ENCODE data around the gene ARSG.

DNA sequence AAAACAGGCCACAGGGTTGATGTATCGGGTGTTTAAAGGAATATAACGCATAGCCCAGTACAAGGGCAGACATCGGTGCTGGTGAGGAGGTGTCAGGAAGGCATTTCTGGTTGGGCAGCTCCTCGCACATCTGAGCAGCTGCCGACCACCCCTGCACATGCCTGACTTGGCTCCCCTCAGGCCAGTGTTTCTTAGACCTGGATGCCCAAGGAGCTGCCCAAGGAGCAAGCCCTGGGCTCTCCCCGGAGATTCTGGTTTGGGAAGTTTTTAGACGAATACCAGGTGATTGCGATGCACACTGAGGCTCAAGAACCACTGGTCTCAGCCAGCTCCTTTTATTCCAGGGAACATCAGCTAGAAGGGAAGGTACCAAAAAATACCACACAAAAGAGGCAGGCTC, 154.4 kb downstream of the ARSG start:
- TF ChIP-seq, protein P1, sequence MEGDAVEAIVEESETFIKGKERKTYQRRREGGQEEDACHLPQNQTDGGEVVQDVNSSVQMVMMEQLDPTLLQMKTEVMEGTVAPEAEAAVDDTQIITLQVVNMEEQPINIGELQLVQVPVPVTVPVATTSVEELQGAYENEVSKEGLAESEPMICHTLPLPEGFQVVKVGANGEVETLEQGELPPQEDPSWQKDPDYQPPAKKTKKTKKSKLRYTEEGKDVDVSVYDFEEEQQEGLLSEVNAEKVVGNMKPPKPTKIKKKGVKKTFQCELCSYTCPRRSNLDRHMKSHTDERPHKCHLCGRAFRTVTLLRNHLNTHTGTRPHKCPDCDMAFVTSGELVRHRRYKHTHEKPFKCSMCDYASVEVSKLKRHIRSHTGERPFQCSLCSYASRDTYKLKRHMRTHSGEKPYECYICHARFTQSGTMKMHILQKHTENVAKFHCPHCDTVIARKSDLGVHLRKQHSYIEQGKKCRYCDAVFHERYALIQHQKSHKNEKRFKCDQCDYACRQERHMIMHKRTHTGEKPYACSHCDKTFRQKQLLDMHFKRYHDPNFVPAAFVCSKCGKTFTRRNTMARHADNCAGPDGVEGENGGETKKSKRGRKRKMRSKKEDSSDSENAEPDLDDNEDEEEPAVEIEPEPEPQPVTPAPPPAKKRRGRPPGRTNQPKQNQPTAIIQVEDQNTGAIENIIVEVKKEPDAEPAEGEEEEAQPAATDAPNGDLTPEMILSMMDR (IDR thresholded peaks at IDR 0.05; ENCODE audit: low read depth, low read length, missing input control), result no peak
- TF ChIP-seq, protein P2, sequence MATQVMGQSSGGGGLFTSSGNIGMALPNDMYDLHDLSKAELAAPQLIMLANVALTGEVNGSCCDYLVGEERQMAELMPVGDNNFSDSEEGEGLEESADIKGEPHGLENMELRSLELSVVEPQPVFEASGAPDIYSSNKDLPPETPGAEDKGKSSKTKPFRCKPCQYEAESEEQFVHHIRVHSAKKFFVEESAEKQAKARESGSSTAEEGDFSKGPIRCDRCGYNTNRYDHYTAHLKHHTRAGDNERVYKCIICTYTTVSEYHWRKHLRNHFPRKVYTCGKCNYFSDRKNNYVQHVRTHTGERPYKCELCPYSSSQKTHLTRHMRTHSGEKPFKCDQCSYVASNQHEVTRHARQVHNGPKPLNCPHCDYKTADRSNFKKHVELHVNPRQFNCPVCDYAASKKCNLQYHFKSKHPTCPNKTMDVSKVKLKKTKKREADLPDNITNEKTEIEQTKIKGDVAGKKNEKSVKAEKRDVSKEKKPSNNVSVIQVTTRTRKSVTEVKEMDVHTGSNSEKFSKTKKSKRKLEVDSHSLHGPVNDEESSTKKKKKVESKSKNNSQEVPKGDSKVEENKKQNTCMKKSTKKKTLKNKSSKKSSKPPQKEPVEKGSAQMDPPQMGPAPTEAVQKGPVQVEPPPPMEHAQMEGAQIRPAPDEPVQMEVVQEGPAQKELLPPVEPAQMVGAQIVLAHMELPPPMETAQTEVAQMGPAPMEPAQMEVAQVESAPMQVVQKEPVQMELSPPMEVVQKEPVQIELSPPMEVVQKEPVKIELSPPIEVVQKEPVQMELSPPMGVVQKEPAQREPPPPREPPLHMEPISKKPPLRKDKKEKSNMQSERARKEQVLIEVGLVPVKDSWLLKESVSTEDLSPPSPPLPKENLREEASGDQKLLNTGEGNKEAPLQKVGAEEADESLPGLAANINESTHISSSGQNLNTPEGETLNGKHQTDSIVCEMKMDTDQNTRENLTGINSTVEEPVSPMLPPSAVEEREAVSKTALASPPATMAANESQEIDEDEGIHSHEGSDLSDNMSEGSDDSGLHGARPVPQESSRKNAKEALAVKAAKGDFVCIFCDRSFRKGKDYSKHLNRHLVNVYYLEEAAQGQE (IDR thresholded peaks at IDR 0.05), result no peak
- TF ChIP-seq YY1 (IDR thresholded peaks at IDR 0.05), result no peak
- TF ChIP-seq SP1 (IDR thresholded peaks at IDR 0.05), result no peak
- no peak for TF ChIP-seq TAF1 (conservative IDR thresholded peaks at IDR 0.05)
- TF ChIP-seq HNF4G (IDR thresholded peaks at IDR 0.05), result no peak
- no peak for TF ChIP-seq JUND (IDR thresholded peaks at IDR 0.05)
- no peak for TF ChIP-seq RXRA (IDR thresholded peaks at IDR 0.05)
- TF ChIP-seq, protein P3, sequence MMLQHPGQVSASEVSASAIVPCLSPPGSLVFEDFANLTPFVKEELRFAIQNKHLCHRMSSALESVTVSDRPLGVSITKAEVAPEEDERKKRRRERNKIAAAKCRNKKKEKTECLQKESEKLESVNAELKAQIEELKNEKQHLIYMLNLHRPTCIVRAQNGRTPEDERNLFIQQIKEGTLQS (IDR thresholded peaks at IDR 0.05), result no peak
- TF ChIP-seq EGR1 (IDR thresholded peaks at IDR 0.05; ENCODE audit: low read depth in 2 of 2), result no peak
